ENCODE data around the gene PAPOLG.

PAPOLG gene

GRCh38 chr2:60756097-60757087, at the start of gene PAPOLG:
Gene PAPOLG, plus strand, starts transcription at chr2:60756268. Its CDS starts 211 bp downstream, at chr2:60756479.
- peak; percentile 100 for ATAC-seq
- TF ChIP-seq ZFP30 (CRISPR knock-in tag; IDR thresholded peaks at IDR 0.05) (no peak), TOX (CRISPR knock-in tag; IDR thresholded peaks at IDR 0.05; ENCODE audit: borderline replicate concordance) (no peak), CSRNP3 (CRISPR knock-in tag; IDR thresholded peaks at IDR 0.05) (no peak), POU6F1 (CRISPR knock-in tag; IDR thresholded peaks at IDR 0.05; ENCODE audit: borderline replicate concordance, low read depth) (no peak), TSHZ2 (CRISPR knock-in tag; IDR thresholded peaks at IDR 0.05) (no peak), BACH2 (CRISPR knock-in tag; IDR thresholded peaks at IDR 0.05; ENCODE audit: borderline replicate concordance) (no peak), ZNF565 (CRISPR knock-in tag; conservative IDR thresholded peaks at IDR 0.05; ENCODE audit: low read depth) (no peak), ZNF8 (CRISPR knock-in tag; IDR thresholded peaks at IDR 0.05) (no peak), CREB5 (CRISPR knock-in tag; IDR thresholded peaks at IDR 0.05; ENCODE audit: low read depth) (no peak), TCF4 (CRISPR knock-in tag; IDR thresholded peaks at IDR 0.05; ENCODE audit: borderline replicate concordance) (no peak), ESRRG (CRISPR knock-in tag; IDR thresholded peaks at IDR 0.05) (no peak), PATZ1 (CRISPR knock-in tag; IDR thresholded peaks at IDR 0.05; ENCODE audit: borderline replicate concordance) (no peak), OSR1 (CRISPR knock-in tag; IDR thresholded peaks at IDR 0.05) (no peak), ZC3H10 (CRISPR knock-in tag; IDR thresholded peaks at IDR 0.05) (no peak), ZNF70 (CRISPR knock-in tag; IDR thresholded peaks at IDR 0.05) (no peak), GLIS3 (CRISPR knock-in tag; IDR thresholded peaks at IDR 0.05) (no peak), ISL1 (CRISPR knock-in tag; IDR thresholded peaks at IDR 0.05) (no peak), SNAI2 (CRISPR knock-in tag; IDR thresholded peaks at IDR 0.05) (no peak)

- TF ChIP-seq ISL1 (CRISPR knock-in tag; IDR thresholded peaks at IDR 0.05) (no peak), ZNF565 (CRISPR knock-in tag; conservative IDR thresholded peaks at IDR 0.05; ENCODE audit: low read depth) (no peak), BACH2 (CRISPR knock-in tag; IDR thresholded peaks at IDR 0.05; ENCODE audit: borderline replicate concordance) (no peak), GLIS3 (CRISPR knock-in tag; IDR thresholded peaks at IDR 0.05) (no peak), CSDC2 (CRISPR knock-in tag; IDR thresholded peaks at IDR 0.05) (no peak), ESRRG (CRISPR knock-in tag; IDR thresholded peaks at IDR 0.05) (no peak), TOX (CRISPR knock-in tag; IDR thresholded peaks at IDR 0.05; ENCODE audit: borderline replicate concordance) (no peak), POU6F1 (CRISPR knock-in tag; IDR thresholded peaks at IDR 0.05; ENCODE audit: borderline replicate concordance, low read depth) (no peak), PPARA (CRISPR knock-in tag; IDR thresholded peaks at IDR 0.05; ENCODE audit: borderline replicate concordance) (no peak), RARB (CRISPR knock-in tag; IDR thresholded peaks at IDR 0.05) (no peak), ZFP30 (CRISPR knock-in tag; IDR thresholded peaks at IDR 0.05) (no peak), OSR1 (CRISPR knock-in tag; IDR thresholded peaks at IDR 0.05) (no peak), SNAI2 (CRISPR knock-in tag; IDR thresholded peaks at IDR 0.05) (no peak), ZNF8 (CRISPR knock-in tag; IDR thresholded peaks at IDR 0.05) (no peak), TSHZ2 (CRISPR knock-in tag; IDR thresholded peaks at IDR 0.05) (no peak), ARNTL (CRISPR knock-in tag; IDR thresholded peaks at IDR 0.05; ENCODE audit: borderline replicate concordance, low read depth) (no peak), ZFP3 (CRISPR knock-in tag; IDR thresholded peaks at IDR 0.05) (no peak), ZNF70 (CRISPR knock-in tag; IDR thresholded peaks at IDR 0.05) (no peak)
- peak; percentile 77 for ATAC-seq
These were observed 48.2 kb upstream of the PAPOLG start for GRCh38 chr2:60707750-60708371.
